Endothelial cell (in vitro differentiated cells): ENCODE measurements around the gene CD244. TPM values are rescaled to one million over a fixed set of nuclear protein-coding genes. Genes with fewer than 3 reads are reported as not detected.

Source experiments
- DNase-seq: peaks from one replicate; pipeline ENCODE4 v3.0.0; 2021; ENCODE audit warnings: low spot score
- H3K27ac Mint-ChIP-seq: one replicate; pipeline ENCODE4 v1.8.0; 2021; ENCODE audit warnings: mixed read lengths, inconsistent platforms; ENCODE audit not compliant: unreplicated experiment
- H3K27me3 Mint-ChIP-seq: one replicate; pipeline ENCODE4 v1.8.0; 2021; ENCODE audit warnings: mild to moderate bottlenecking, moderate library complexity, mixed read lengths, inconsistent platforms; ENCODE audit not compliant: unreplicated experiment
- H3K36me3 Mint-ChIP-seq: one replicate; pipeline ENCODE4 v1.8.0; 2021; ENCODE audit warnings: mild to moderate bottlenecking, low read depth, mixed read lengths, inconsistent platforms; ENCODE audit not compliant: unreplicated experiment
- H3K4me1 Mint-ChIP-seq: one replicate; pipeline ENCODE4 v1.8.0; 2021; ENCODE audit warnings: mild to moderate bottlenecking, mixed read lengths, inconsistent platforms; ENCODE audit not compliant: unreplicated experiment
- H3K4me3 Mint-ChIP-seq: one replicate; pipeline ENCODE4 v1.8.0; 2021; ENCODE audit warnings: mild to moderate bottlenecking, mixed read lengths, inconsistent platforms; ENCODE audit not compliant: unreplicated experiment
- H3K9me3 Mint-ChIP-seq: one replicate; pipeline ENCODE4 v1.8.0; 2021; ENCODE audit warnings: mixed read lengths, inconsistent platforms; ENCODE audit not compliant: unreplicated experiment
- CTCF ChIP-seq: fragments of 200-600 bp; sonication (generic); IDR thresholded peaks from one replicate; pipeline ENCODE4 v1.5.0; 2021; ENCODE audit warnings: antibody characterized with exemption; ENCODE audit not compliant: unreplicated experiment
- total RNA-seq: library from RNA; stranded (reverse); fragmentation: NEBNext Ultra II Directional; extraction: Animal tissue kit (Norgen Biotek cat#: 25700); gene quantifications from one replicate; pipeline ENCODE4 v1.2.1, GENCODE V29; 2021; ENCODE audit not compliant: unreplicated experiment

CD244 gene
- total RNA-seq, 1 donor from 2014 or later, result 0.31 TPM

GRCh38 chr1:160863061-160863773 is 530 bp upstream of the CD244 start:
- no peak overlapping the region for H3K27ac Mint-ChIP-seq
- H3K9me3 Mint-ChIP-seq, result no peaks in the 10 kb centered on the region
- H3K4me1 Mint-ChIP-seq, result peaks cover 21% of the 10 kb centered on the region
- no peak overlapping the region for H3K4me3 Mint-ChIP-seq
- no peak for DNase-seq
- no peak for TF ChIP-seq CTCF
- H3K27me3 Mint-ChIP-seq, result peaks cover 2% of the 10 kb centered on the region
- H3K36me3 Mint-ChIP-seq, result no peaks in the 10 kb centered on the region

GRCh38 chr1:160860840-160861505 is 1.7 kb downstream of the CD244 start:
- Mint-ChIP-seq H3K9me3 (no peaks in the 10 kb centered on the region), H3K27me3 (peaks cover 2% of the 10 kb centered on the region), H3K27ac (peak overlapping the region; percentile 52), H3K4me3 (no peak overlapping the region), H3K36me3 (no peaks in the 10 kb centered on the region), H3K4me1 (peaks cover 21% of the 10 kb centered on the region)
- no peak for TF ChIP-seq CTCF
- DNase-seq, result no peak

- Mint-ChIP-seq H3K4me3 (no peak overlapping the region), H3K9me3 (no peaks in the 10 kb centered on the region), H3K36me3 (no peaks in the 10 kb centered on the region), H3K27me3 (peaks cover 2% of the 10 kb centered on the region), H3K4me1 (peaks cover 18% of the 10 kb centered on the region), H3K27ac (no peak overlapping the region)
- TF ChIP-seq CTCF, result no peak
- no peak for DNase-seq
Observed at GRCh38 chr1:160859166-160859565, 3.5 kb downstream of the CD244 start.

- TF ChIP-seq CTCF, result no peak
- Mint-ChIP-seq H3K9me3 (no peaks in the 10 kb centered on the region), H3K27me3 (peaks cover 2% of the 10 kb centered on the region), H3K36me3 (no peaks in the 10 kb centered on the region), H3K27ac (no peak overlapping the region), H3K4me1 (peaks cover 11% of the 10 kb centered on the region), H3K4me3 (no peak overlapping the region)
- no peak for DNase-seq
Observed at GRCh38 chr1:160858507-160858906, 4.2 kb downstream of the CD244 start.

GRCh38 chr1:160858097-160858496 is 4.6 kb downstream of the CD244 start:
- no peak for DNase-seq
- Mint-ChIP-seq H3K27ac (no peak overlapping the region), H3K4me1 (peaks cover 10% of the 10 kb centered on the region), H3K9me3 (no peaks in the 10 kb centered on the region), H3K36me3 (no peaks in the 10 kb centered on the region), H3K4me3 (no peak overlapping the region), H3K27me3 (peaks cover 2% of the 10 kb centered on the region)
- TF ChIP-seq CTCF, result no peak
